ENCODE results near the gene CDKN1B. TPM values are rescaled to one million over a fixed set of nuclear protein-coding genes. Genes with fewer than 3 reads are reported as not detected.

Gene CDKN1B
- total and polyA plus RNA-seq, 2 of the 13 experiments (the other 11 are each of a cell fraction or from before 2014, with no cell fraction given), result 20.1 to 37.2 TPM

DNA sequence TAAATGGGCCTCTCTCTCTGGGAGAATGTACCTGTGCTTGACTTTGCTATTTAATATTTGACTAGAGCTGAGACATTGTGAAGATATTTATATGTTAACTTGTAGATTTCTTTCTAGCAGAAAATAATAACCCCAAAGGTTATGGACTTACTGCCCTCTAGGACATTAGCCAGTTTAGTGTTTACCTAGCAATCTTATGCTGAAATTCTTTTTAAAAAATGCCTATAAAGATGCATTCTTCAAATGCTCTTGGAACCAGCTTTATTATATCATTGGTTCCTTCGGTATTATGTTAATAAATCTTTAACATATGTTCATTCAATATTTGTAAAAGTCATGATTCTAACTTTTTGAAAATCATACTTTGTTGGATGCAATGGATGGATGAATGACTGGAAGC, 49.2 kb upstream of the CDKN1B start:
- in situ Hi-C loops (cut with HindIII; ENCODE audit: extremely low pct_ligation_motif_present, low pct_unique_long_range_greater_than_20kb) (no loop called here), intact Hi-C loops (cut with micrococcal nuclease; ENCODE audit: unreplicated experiment) (no loop called here)
- Histone ChIP-seq H3K4me3 (replicated peaks in 1 of 3; ENCODE audit: insufficient read depth in 1 of 3, low read depth in 2 of 3, low read length in 3 of 3) (no peak overlapping the region), H3K9me3 (ENCODE audit: low read length) (no peaks in the 10 kb centered on the region), H3K9ac (ENCODE audit: insufficient read depth, low read depth, low read length) (no peak overlapping the region), H3K27me3 (ENCODE audit: control insufficient read depth in 1 of 2, insufficient read depth in 2 of 2, low read length in 2 of 2) (peaks cover 0 to 1% of the 10 kb centered on the region in 2 experiments; a peak in 1 of 5 replicates), H3K36me3 (replicated peaks in 1 of 2; ENCODE audit: control insufficient read depth in 1 of 2, insufficient read depth in 2 of 2, low read length in 2 of 2) (no peaks in the 10 kb centered on the region), H4K20me1 (ENCODE audit: insufficient read depth, low read length) (no peaks in the 10 kb centered on the region), H3K4me1 (ENCODE audit: insufficient read depth, low read length) (no peaks in the 10 kb centered on the region), H3K79me2 (ENCODE audit: insufficient read depth, low read length) (no peaks in the 10 kb centered on the region), H2AFZ (ENCODE audit: low read length) (no peak overlapping the region), H3K27ac (ENCODE audit: extremely low read length, insufficient read depth, low read length) (no peak overlapping the region), H3K4me2 (ENCODE audit: low read depth, low read length) (no peak overlapping the region)
- 40% methylated on average over 1 of the region's 1 CpG for WGBS (ENCODE audit: low lambda C conversion rate)
- ATAC-seq, result no peak
- POLR2A ChIA-PET, result no interaction called here
- no peak for DNase-seq (ENCODE audit: low spot score)
- BruUV-seq (replicated peaks), result no TSS peak
- TF ChIP-seq MATR3 (CRISPR knock-in tag; IDR thresholded peaks at IDR 0.05), result no peak
- no peak for TF ChIP-seq REPIN1 (CRISPR knock-in tag; IDR thresholded peaks at IDR 0.05; ENCODE audit: borderline replicate concordance, low read depth)
- TF ChIP-seq ZNF644 (CRISPR knock-in tag; IDR thresholded peaks at IDR 0.05; ENCODE audit: low read depth), result no peak
- TF ChIP-seq, protein P1, sequence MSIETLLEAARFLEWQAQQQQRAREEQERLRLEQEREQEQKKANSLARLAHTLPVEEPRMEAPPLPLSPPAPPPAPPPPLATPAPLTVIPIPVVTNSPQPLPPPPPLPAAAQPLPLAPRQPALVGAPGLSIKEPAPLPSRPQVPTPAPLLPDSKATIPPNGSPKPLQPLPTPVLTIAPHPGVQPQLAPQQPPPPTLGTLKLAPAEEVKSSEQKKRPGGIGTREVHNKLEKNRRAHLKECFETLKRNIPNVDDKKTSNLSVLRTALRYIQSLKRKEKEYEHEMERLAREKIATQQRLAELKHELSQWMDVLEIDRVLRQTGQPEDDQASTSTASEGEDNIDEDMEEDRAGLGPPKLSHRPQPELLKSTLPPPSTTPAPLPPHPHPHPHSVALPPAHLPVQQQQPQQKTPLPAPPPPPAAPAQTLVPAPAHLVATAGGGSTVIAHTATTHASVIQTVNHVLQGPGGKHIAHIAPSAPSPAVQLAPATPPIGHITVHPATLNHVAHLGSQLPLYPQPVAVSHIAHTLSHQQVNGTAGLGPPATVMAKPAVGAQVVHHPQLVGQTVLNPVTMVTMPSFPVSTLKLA (IDR thresholded peaks at IDR 0.05), result no peak
- TF ChIP-seq ZNF660 (CRISPR knock-in tag; IDR thresholded peaks at IDR 0.05; ENCODE audit: borderline replicate concordance, low read depth), result no peak
- TF ChIP-seq XRCC5 (optimal IDR thresholded peaks at IDR 0.05; ENCODE audit: low read length), result no peak
- TF ChIP-seq, protein P2, sequence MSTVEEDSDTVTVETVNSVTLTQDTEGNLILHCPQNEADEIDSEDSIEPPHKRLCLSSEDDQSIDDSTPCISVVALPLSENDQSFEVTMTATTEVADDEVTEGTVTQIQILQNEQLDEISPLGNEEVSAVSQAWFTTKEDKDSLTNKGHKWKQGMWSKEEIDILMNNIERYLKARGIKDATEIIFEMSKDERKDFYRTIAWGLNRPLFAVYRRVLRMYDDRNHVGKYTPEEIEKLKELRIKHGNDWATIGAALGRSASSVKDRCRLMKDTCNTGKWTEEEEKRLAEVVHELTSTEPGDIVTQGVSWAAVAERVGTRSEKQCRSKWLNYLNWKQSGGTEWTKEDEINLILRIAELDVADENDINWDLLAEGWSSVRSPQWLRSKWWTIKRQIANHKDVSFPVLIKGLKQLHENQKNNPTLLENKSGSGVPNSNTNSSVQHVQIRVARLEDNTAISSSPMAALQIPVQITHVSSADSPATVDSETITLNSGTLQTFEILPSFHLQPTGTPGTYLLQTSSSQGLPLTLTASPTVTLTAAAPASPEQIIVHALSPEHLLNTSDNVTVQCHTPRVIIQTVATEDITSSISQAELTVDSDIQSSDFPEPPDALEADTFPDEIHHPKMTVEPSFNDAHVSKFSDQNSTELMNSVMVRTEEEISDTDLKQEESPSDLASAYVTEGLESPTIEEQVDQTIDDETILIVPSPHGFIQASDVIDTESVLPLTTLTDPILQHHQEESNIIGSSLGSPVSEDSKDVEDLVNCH (CRISPR knock-in tag; IDR thresholded peaks at IDR 0.05), result no peak
- TF ChIP-seq NFYC (CRISPR knock-in tag; IDR thresholded peaks at IDR 0.05), result no peak
- TF ChIP-seq ZNF607 (CRISPR knock-in tag; IDR thresholded peaks at IDR 0.05; ENCODE audit: borderline replicate concordance), result no peak
- FAIRE-seq, result no peak
- CTCF ChIA-PET (ENCODE audit: low intra/inter-chr PET ratio, low total read pairs), result no interaction called here
